PC-3 (cell line): ENCODE results near the gene CNIH3. TPM values are rescaled to one million over a fixed set of nuclear protein-coding genes. Genes with fewer than 3 reads are reported as not detected.

Source experiments
- ATAC-seq: fragments of 200-7000 bp; cut with Tn5 transposase; 2 replicates; pipeline ENCODE4 v1.9.1; 2020; ENCODE audit warnings: mild to moderate bottlenecking, moderate library complexity
- BruUV-seq: library from RNA; stranded (reverse); fragments of 400-500 nt; replicated peaks from 2 replicates; lab custom pipeline; 2021; lab: Mats Ljungman, UMichigan
- CTCF ChIA-PET: fragments of 300-600 bp; sonication (Branson Sonifier 250); formaldehyde crosslinking; loops from one replicate; lab custom pipeline; 2022; ENCODE audit warnings: antibody characterized with exemption; lab: Charles Lee
- POLR2A ChIA-PET: fragments of 300-600 bp; sonication (Branson Sonifier 250); formaldehyde crosslinking; loops from one replicate; lab custom pipeline; 2022; ENCODE audit warnings: antibody characterized with exemption; ENCODE audit not compliant: unreplicated experiment; lab: Charles Lee
- DNase-seq: peaks from one replicate; pipeline ENCODE4 v3.0.0-alpha.2; 2015
- H2AFZ ChIP-seq: fragments of 300-600 bp; sonication (generic); 2 replicates; pipeline ENCODE4 v1.6.0; 2016; ENCODE audit warnings: antibody characterized with exemption, low read length
- H3F3A ChIP-seq: fragments of 300-600 bp; sonication (generic); one replicate; pipeline ENCODE4 v1.6.0; 2017; ENCODE audit warnings: antibody characterized with exemption, low read length, control low read depth, mild to moderate bottlenecking; ENCODE audit not compliant: unreplicated experiment
- H3K27ac ChIP-seq: fragments of 300-600 bp; sonication (generic); 2 replicates; pipeline ENCODE4 v1.5.1; 2016; ENCODE audit warnings: mild to moderate bottlenecking, low read length
- H3K27me3 ChIP-seq: fragments of 300-600 bp; sonication (generic); 2 replicates; pipeline ENCODE4 v1.6.1; 2016; ENCODE audit warnings: low read length, mixed read lengths
- H3K36me3 ChIP-seq: fragments of 300-600 bp; sonication (generic); 2 replicates; pipeline ENCODE4 v1.6.1; 2016; ENCODE audit warnings: low read depth, mixed run types, low read length, mixed read lengths
- H3K4me1 ChIP-seq: fragments of 300-600 bp; sonication (generic); 2 replicates; pipeline ENCODE4 v1.5.1; 2016; ENCODE audit warnings: low read length; ENCODE audit not compliant: insufficient read depth
- H3K4me2 ChIP-seq: fragments of 300-600 bp; sonication (generic); 2 replicates; pipeline ENCODE4 v1.6.0; 2016; ENCODE audit warnings: low read length
- H3K4me3 ChIP-seq: fragments of 300-600 bp; sonication (generic); 2 replicates; pipeline ENCODE4 v1.5.1; 2016; ENCODE audit warnings: mild to moderate bottlenecking, low read length, mixed read lengths
- H3K79me2 ChIP-seq: fragments of 300-600 bp; sonication (generic); 2 replicates; pipeline ENCODE4 v1.6.1; 2017; ENCODE audit warnings: low read length, mixed read lengths
- H3K9ac ChIP-seq: fragments of 300-600 bp; sonication (generic); 2 replicates; pipeline ENCODE4 v1.6.0; 2016; ENCODE audit warnings: mild to moderate bottlenecking, low read length
- H3K9me2 ChIP-seq: fragments of 300-600 bp; sonication (generic); replicated peaks from 2 replicates; pipeline ENCODE4 v1.6.1; 2016; ENCODE audit warnings: mixed run types, low read length, mixed read lengths
- H3K9me3 ChIP-seq: fragments of 300-600 bp; sonication (generic); 2 replicates; pipeline ENCODE4 v1.6.1; 2016; ENCODE audit warnings: low read length, mixed read lengths
- H4K20me1 ChIP-seq: fragments of 300-600 bp; sonication (generic); 2 replicates; pipeline ENCODE4 v1.6.1; 2016; ENCODE audit warnings: low read length, mixed read lengths
- EZH2 ChIP-seq: fragments of 300-600 bp; sonication (generic); IDR thresholded peaks from one replicate; pipeline ENCODE4 v1.6.1; 2017; ENCODE audit warnings: antibody characterized with exemption, mild to moderate bottlenecking, low read length; ENCODE audit not compliant: unreplicated experiment
- EZH2phosphoT487 ChIP-seq: fragments of 300-600 bp; sonication (generic); IDR thresholded peaks from 2 replicates; pipeline ENCODE4 v1.6.1; 2018; ENCODE audit warnings: mild to moderate bottlenecking, antibody characterized with exemption, low read length, borderline replicate concordance
- intact Hi-C: fragments of 100-400 bp; cut with micrococcal nuclease; formaldehyde crosslinking; loops from 2 replicates; pipeline ENCODE4 v1.9.0; 2023
- total RNA-seq: library from RNA; depleted of rRNA; stranded (reverse); fragments of >200 nt; gene quantifications from 2 replicates; pipeline ENCODE4 v1.2.3, GENCODE V29; 2014
- TF ChIP-seq, protein P1 (sequence below): fragments of 300-600 bp; sonication (generic); conservative IDR thresholded peaks from 2 replicates; pipeline ENCODE4 v1.5.1; 2017; ENCODE audit warnings: antibody characterized with exemption, low read depth, mild to moderate bottlenecking, low read length

CNIH3 gene
- total RNA-seq, 1 experiment from 2014 or later, result 7.4 TPM

DNA sequence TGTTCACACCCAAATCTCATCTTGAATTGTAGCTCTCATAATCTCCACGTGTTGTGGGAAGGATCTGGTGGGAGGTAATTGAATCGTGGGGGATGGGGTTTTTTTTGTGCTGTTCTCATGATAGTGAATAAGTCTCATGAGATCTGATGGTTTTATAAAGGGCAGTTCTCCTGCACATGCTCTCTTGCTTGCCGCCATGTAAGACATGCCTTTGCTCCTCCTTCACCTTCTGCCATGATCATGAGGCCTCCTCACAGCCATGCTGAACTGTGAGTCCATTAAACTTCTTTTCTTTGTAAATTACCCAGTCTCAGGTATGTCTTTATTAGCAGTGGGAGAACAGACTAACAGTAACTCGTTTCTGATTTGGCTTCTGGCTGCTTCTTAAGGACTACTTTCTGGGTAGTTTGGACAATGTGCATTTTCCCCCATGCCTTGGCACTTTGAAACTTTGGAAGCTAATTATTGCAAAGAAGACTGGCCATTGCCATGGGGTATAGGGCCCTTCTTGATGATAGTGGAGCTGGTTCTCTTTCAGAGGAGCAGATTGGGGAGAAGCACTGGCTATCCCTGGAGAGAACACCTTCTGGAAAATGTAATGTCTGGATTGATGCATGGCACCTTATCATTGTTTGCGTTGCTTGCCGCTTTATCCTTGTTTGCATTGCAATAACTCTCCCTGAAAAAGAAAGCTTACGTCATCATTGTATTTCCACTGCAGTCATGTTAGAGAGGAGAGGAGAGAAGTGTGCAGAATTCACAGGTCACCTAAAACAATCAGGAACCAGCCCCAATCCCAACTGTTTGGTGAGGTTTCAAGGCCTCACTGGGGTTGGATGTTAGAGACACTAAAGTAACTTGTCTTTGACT, 5.9 kb downstream of the CNIH3 start:
- ChIA-PET POLR2A (no interaction called here), CTCF (no interaction called here)
- Histone ChIP-seq H3K9ac (no peak overlapping the region), H3F3A (no peaks in the 10 kb centered on the region), H3K79me2 (peaks cover 2% of the 10 kb centered on the region; the same call in 1 of the 2 replicates), H2AFZ (no peak overlapping the region), H3K4me3 (no peak overlapping the region), H3K27ac (no peak overlapping the region), H3K9me2 (no peaks in the 10 kb centered on the region), H3K27me3 (no peaks in the 10 kb centered on the region), H3K9me3 (no peaks in the 10 kb centered on the region), H3K4me1 (peaks cover 31% of the 10 kb centered on the region), H3K36me3 (no peaks in the 10 kb centered on the region), H4K20me1 (no peaks in the 10 kb centered on the region), H3K4me2 (no peak overlapping the region)
- DNase-seq, result no peak
- intact Hi-C loops, result no loop called here
- no peak for ATAC-seq
- BruUV-seq, result no TSS peak
- TF ChIP-seq EZH2, result no peak
- TF ChIP-seq, protein P1, sequence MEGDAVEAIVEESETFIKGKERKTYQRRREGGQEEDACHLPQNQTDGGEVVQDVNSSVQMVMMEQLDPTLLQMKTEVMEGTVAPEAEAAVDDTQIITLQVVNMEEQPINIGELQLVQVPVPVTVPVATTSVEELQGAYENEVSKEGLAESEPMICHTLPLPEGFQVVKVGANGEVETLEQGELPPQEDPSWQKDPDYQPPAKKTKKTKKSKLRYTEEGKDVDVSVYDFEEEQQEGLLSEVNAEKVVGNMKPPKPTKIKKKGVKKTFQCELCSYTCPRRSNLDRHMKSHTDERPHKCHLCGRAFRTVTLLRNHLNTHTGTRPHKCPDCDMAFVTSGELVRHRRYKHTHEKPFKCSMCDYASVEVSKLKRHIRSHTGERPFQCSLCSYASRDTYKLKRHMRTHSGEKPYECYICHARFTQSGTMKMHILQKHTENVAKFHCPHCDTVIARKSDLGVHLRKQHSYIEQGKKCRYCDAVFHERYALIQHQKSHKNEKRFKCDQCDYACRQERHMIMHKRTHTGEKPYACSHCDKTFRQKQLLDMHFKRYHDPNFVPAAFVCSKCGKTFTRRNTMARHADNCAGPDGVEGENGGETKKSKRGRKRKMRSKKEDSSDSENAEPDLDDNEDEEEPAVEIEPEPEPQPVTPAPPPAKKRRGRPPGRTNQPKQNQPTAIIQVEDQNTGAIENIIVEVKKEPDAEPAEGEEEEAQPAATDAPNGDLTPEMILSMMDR, result no peak
- TF ChIP-seq EZH2phosphoT487, result no peak

DNA sequence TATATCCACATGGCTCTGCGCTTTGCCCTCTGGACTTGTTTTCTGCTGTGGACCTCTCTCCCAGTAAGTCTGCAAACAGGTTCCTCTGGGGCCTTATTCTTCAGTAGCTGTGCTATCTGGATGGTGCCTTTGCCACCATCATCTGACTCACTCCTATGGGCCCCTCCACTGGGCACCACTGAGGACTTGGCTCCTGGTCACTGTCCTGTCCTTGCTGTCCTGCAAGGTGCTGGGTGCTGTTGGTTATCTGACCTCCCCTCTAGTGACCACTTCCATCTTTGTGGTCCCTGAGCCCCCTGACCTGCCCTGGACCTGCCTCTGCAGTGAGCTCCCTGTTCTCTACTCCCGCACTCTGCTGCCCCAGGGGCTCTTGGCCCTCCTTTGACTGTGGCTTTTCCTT, 6.7 kb downstream of the CNIH3 start:
- Histone ChIP-seq H3F3A (no peaks in the 10 kb centered on the region), H3K4me1 (peaks cover 28% of the 10 kb centered on the region), H3K9ac (no peak overlapping the region), H3K9me3 (no peaks in the 10 kb centered on the region), H3K4me2 (peak overlapping the region; percentile 70), H3K36me3 (no peaks in the 10 kb centered on the region), H4K20me1 (no peaks in the 10 kb centered on the region), H3K79me2 (no peaks in the 10 kb centered on the region), H3K9me2 (no peaks in the 10 kb centered on the region), H3K4me3 (no peak overlapping the region), H3K27ac (peak overlapping the region; percentile 69), H2AFZ (no peak overlapping the region), H3K27me3 (no peaks in the 10 kb centered on the region)
- TF ChIP-seq EZH2phosphoT487 (no peak), EZH2 (no peak)
- TF ChIP-seq, protein P1, result no peak
- no TSS peak for BruUV-seq
- intact Hi-C loops, result no loop called here
- DNase-seq (no peak), ATAC-seq (no peak)
- CTCF ChIA-PET, result interaction anchor here (0.6 kb wide), 1 partner anchor 572 kb away, joined by 3 read pairs; no protein-coding TSS in a partner anchor
- POLR2A ChIA-PET, result no interaction called here

DNA sequence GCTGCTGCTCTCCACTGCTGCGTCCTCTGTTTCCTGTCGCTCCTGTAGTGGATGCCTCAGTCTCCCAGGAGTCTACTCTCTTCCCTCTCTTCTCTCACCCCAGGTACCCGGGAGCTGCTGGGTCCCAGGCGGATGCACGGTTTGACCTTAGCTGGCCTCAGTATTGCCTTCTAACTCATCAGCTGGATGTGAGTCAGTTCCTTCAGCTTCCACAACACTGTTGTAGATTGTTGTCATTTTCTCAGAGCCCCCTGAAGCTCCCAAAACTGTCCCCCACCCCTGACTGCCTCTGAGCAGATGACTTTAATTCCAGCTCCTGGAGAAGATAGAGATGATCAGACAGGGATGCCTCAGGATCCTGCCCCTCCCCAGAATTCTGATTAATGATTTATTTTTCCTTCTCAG, 7.2 kb downstream of the CNIH3 start:
- H2AFZ ChIP-seq, result no peak overlapping the region
- H3F3A ChIP-seq, result no peaks in the 10 kb centered on the region
- H3K27me3 ChIP-seq, result no peaks in the 10 kb centered on the region
- peaks cover 28% of the 10 kb centered on the region for H3K4me1 ChIP-seq
- TF ChIP-seq, protein P1, result no peak
- TF ChIP-seq EZH2, result no peak
- no peak for TF ChIP-seq EZH2phosphoT487
- peak overlapping the region; percentile 5; the same call in 1 of the 2 replicates for H3K4me3 ChIP-seq
- peak overlapping the region; percentile 23; the same call in 1 of the 2 replicates for H3K9ac ChIP-seq
- no peaks in the 10 kb centered on the region for H3K9me2 ChIP-seq
- no peaks in the 10 kb centered on the region for H3K9me3 ChIP-seq
- ChIA-PET POLR2A (interaction anchor here (0.5 kb wide), 1 partner anchor 9 kb away, joined by 4 read pairs; no protein-coding TSS in a partner anchor), CTCF (interaction anchor here (0.6 kb wide), 1 partner anchor 572 kb away, joined by 3 read pairs; no protein-coding TSS in a partner anchor)
- H3K79me2 ChIP-seq, result no peaks in the 10 kb centered on the region
- peak; percentile 67 for ATAC-seq
- no TSS peak for BruUV-seq
- H3K36me3 ChIP-seq, result no peaks in the 10 kb centered on the region
- no peaks in the 10 kb centered on the region for H4K20me1 ChIP-seq
- peak overlapping the region; percentile 70 for H3K4me2 ChIP-seq
- DNase-seq, result peak; percentile 63
- intact Hi-C loops, result no loop called here
- peak overlapping the region; percentile 69 for H3K27ac ChIP-seq
